HepG2 (cell line): ENCODE results near the gene LZTR1. TPM values are rescaled to one million over a fixed set of nuclear protein-coding genes. Genes with fewer than 3 reads are reported as not detected.
A peak's percentile ranks its signal among the peaks of the same experiment; 100 is the strongest.

ENCODE experiments used
- ISX ChIP-seq: sonication (generic); formaldehyde crosslinking; conservative IDR thresholded peaks from 2 replicates; pipeline ENCODE4 v1.5.0; 2020; ENCODE audit warnings: missing genetic modification reagents
- MAF1 ChIP-seq: sonication (generic); formaldehyde crosslinking; IDR thresholded peaks from 2 replicates; pipeline ENCODE4 v1.5.0; 2020; ENCODE audit warnings: missing genetic modification reagents, borderline replicate concordance
- MAFF ChIP-seq: IDR thresholded peaks from 2 replicates; pipeline ENCODE4 v1.6.1; 2011; ENCODE audit warnings: low read depth, low read length, improper control_type of control experiment
- MEIS1 ChIP-seq: sonication (generic); formaldehyde crosslinking; IDR thresholded peaks from 2 replicates; pipeline ENCODE4 v1.9.0; 2021; ENCODE audit warnings: mild to moderate bottlenecking, missing genetic modification reagents, moderate library complexity, borderline replicate concordance
- PHF20 ChIP-seq: sonication (generic); formaldehyde crosslinking; IDR thresholded peaks from 2 replicates; pipeline ENCODE4 v1.5.0; 2020; ENCODE audit warnings: mild to moderate bottlenecking, missing genetic modification reagents
- SMC3 ChIP-seq: IDR thresholded peaks from 2 replicates; pipeline ENCODE4 v1.6.1; 2011; ENCODE audit warnings: low read length, improper control_type of control experiment
- TAF15 ChIP-seq: fragments of 200-400 bp; formaldehyde crosslinking; IDR thresholded peaks from one replicate; pipeline ENCODE4 v1.6.1; 2018; ENCODE audit warnings: mild to moderate bottlenecking, low read depth, low read length; ENCODE audit not compliant: poor library complexity, severe bottlenecking
- ZNF143 ChIP-seq: sonication (generic); formaldehyde crosslinking; IDR thresholded peaks from 2 replicates; pipeline ENCODE4 v1.4.0; 2020; ENCODE audit warnings: missing genetic modification reagents
- ZNF331 ChIP-seq: sonication (generic); formaldehyde crosslinking; IDR thresholded peaks from 2 replicates; pipeline ENCODE4 v1.4.0; 2020; ENCODE audit warnings: missing genetic modification reagents
- ZNF350 ChIP-seq: sonication (generic); formaldehyde crosslinking; IDR thresholded peaks from 2 replicates; pipeline ENCODE4 v1.4.0; 2020; ENCODE audit warnings: mild to moderate bottlenecking, low read depth, missing genetic modification reagents, borderline replicate concordance
- ZNF468 ChIP-seq: sonication (generic); formaldehyde crosslinking; IDR thresholded peaks from 2 replicates; pipeline ENCODE4 v1.8.0; 2022; ENCODE audit warnings: mild to moderate bottlenecking, moderate library complexity, missing genetic modification reagents
- ZNF558 ChIP-seq: sonication (generic); formaldehyde crosslinking; IDR thresholded peaks from 2 replicates; pipeline ENCODE4 v1.9.0; 2022; ENCODE audit warnings: mild to moderate bottlenecking, missing genetic modification reagents, borderline replicate concordance
- ZNF589 ChIP-seq: sonication (generic); formaldehyde crosslinking; conservative IDR thresholded peaks from 2 replicates; pipeline ENCODE4 v1.8.0; 2022; ENCODE audit warnings: mild to moderate bottlenecking, moderate library complexity, missing genetic modification reagents
- ZNF616 ChIP-seq: sonication (generic); formaldehyde crosslinking; IDR thresholded peaks from 2 replicates; pipeline ENCODE4 v1.5.0; 2020; ENCODE audit warnings: low read depth, mild to moderate bottlenecking, missing genetic modification reagents
- ZNF780A ChIP-seq: sonication (generic); formaldehyde crosslinking; IDR thresholded peaks from 2 replicates; pipeline ENCODE4 v1.8.0; 2022; ENCODE audit warnings: mild to moderate bottlenecking, missing genetic modification reagents, moderate library complexity
- ZNF83 ChIP-seq: sonication (generic); formaldehyde crosslinking; IDR thresholded peaks from 2 replicates; pipeline ENCODE4 v1.4.0; 2020; ENCODE audit warnings: missing genetic modification reagents, mild to moderate bottlenecking, borderline replicate concordance
- polyA plus RNA-seq, 8 experiments: library from polyadenylated mRNA; depleted of rRNA in 3 of 8; stranded (reverse) in 7 of 8; unstranded in 1 of 8; fragments of >200 nt; fragmentation: Illumina TruSeq in 4 of 8; extraction: Trizol in 4 of 8; gene quantifications; 2 replicates each; pipeline versions ENCODE4 v1.2.1 to v1.2.3, GENCODE V29; 2011 to 2016; ENCODE audit warnings: low read depth in 4 of 8, missing spikeins in 1 of 8, mixed read lengths in 1 of 8; ENCODE audit not compliant: insufficient read depth in 1 of 8
- total RNA-seq, 5 experiments: library from RNA; depleted of rRNA; stranded (reverse); fragments of >200 nt; fragmentation: Illumina TruSeq; extraction: Trizol; gene quantifications; 2 replicates each; pipeline ENCODE4 v1.2.3, GENCODE V29; 2016; ENCODE audit warnings: low read depth in 1 of 5
- TF ChIP-seq, protein P1 (sequence below): sonication (generic); formaldehyde crosslinking; IDR thresholded peaks from 2 replicates; pipeline ENCODE4 v1.4.0; 2020; ENCODE audit warnings: missing genetic modification reagents
- TF ChIP-seq, protein P2 (sequence below): sonication (generic); formaldehyde crosslinking; IDR thresholded peaks from 2 replicates; pipeline ENCODE4 v1.8.0; 2022; ENCODE audit warnings: missing genetic modification reagents, mild to moderate bottlenecking, inconsistent platforms, borderline replicate concordance
- TF ChIP-seq, protein P3 (sequence below): IDR thresholded peaks from 2 replicates; pipeline ENCODE4 v1.6.1; 2012; ENCODE audit warnings: low read depth, low read length, improper control_type of control experiment
- TF ChIP-seq, protein P4 (sequence below): sonication (generic); formaldehyde crosslinking; IDR thresholded peaks from 2 replicates; pipeline ENCODE4 v1.8.1; 2023; ENCODE audit warnings: missing genetic modification reagents, inconsistent platforms, borderline replicate concordance
- TF ChIP-seq, protein P5 (sequence below): sonication (generic); formaldehyde crosslinking; IDR thresholded peaks from 2 replicates; pipeline ENCODE4 v1.4.0; 2020; ENCODE audit warnings: missing genetic modification reagents

The LZTR1 gene
- total and polyA plus RNA-seq, 2 of the 13 experiments (the other 11 are each of a cell fraction or from before 2014, with no cell fraction given) = 21.8 to 22.4 TPM

DNA sequence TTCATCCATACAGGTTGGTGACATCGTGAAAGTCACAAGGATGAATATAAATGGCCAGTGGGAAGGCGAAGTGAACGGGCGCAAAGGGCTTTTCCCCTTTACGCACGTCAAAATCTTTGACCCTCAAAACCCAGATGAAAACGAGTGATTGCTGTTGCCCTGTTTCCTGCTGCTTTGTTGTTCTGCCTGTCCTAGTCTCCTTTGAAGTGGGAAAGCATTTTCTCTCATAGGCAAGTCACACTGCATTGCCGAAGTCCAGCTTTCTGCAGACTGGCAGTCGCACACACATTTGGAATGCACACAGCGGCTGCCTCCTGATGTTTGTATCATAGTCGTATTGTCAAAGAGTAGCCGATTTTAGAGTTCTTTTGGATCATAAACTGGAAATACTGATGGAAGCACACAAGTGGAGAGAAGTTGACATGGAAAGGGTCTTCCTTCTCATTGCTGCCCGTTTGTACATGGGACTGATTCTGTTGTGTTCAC lies 32.4 kb upstream of the LZTR1 start (continued):
- TF ChIP-seq, protein P1, sequence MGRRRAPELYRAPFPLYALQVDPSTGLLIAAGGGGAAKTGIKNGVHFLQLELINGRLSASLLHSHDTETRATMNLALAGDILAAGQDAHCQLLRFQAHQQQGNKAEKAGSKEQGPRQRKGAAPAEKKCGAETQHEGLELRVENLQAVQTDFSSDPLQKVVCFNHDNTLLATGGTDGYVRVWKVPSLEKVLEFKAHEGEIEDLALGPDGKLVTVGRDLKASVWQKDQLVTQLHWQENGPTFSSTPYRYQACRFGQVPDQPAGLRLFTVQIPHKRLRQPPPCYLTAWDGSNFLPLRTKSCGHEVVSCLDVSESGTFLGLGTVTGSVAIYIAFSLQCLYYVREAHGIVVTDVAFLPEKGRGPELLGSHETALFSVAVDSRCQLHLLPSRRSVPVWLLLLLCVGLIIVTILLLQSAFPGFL (CRISPR knock-in tag) = no peak
- TF ChIP-seq, protein P2, sequence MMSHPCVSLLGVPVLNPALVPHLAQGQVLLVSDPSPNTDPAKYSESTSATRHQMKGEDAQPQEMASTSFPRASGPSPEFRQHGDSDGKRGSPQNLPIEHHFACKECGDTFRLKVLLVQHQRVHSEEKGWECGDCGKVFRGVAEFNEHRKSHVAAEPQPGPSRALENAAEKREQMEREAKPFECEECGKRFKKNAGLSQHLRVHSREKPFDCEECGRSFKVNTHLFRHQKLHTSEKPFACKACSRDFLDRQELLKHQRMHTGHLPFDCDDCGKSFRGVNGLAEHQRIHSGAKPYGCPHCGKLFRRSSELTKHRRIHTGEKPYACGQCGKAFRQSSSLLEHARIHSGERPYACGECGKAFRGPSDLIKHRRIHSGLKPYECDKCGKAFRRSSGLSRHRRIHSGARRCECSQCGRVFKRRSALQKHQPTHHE = no peak
- no peak; the same call in 1 of the 2 replicates for TF ChIP-seq ZNF558 (CRISPR knock-in tag)
- TF ChIP-seq ZNF350 (CRISPR knock-in tag) = no peak
- TF ChIP-seq ZNF331 (CRISPR knock-in tag) = peak; percentile 67; the same call in 1 of the 2 replicates
- TF ChIP-seq ZNF468 = no peak
- TF ChIP-seq MEIS1 (CRISPR knock-in tag) = no peak
- TF ChIP-seq PHF20 (CRISPR knock-in tag) = no peak
- no peak for TF ChIP-seq SMC3
- TF ChIP-seq ZNF589 (CRISPR knock-in tag) = no peak
- TF ChIP-seq ZNF83 = no peak
- TF ChIP-seq MAF1 (CRISPR knock-in tag) = no peak
- TF ChIP-seq ZNF616 (CRISPR knock-in tag) = no peak
- TF ChIP-seq MAFF = no peak
- no peak for TF ChIP-seq ISX (CRISPR knock-in tag)
- TF ChIP-seq, protein P3, sequence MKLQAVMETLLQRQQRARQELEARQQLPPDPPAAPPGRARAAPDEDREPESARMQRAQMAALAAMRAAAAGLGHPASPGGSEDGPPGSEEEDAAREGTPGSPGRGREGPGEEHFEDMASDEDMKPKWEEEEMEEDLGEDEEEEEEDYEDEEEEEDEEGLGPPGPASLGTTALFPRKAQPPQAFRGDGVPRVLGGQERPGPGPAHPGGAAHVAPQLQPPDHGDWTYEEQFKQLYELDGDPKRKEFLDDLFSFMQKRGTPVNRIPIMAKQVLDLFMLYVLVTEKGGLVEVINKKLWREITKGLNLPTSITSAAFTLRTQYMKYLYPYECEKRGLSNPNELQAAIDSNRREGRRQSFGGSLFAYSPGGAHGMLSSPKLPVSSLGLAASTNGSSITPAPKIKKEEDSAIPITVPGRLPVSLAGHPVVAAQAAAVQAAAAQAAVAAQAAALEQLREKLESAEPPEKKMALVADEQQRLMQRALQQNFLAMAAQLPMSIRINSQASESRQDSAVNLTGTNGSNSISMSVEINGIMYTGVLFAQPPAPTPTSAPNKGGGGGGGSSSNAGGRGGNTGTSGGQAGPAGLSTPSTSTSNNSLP = no peak
- TF ChIP-seq TAF15 = no peak
- TF ChIP-seq, protein P4, sequence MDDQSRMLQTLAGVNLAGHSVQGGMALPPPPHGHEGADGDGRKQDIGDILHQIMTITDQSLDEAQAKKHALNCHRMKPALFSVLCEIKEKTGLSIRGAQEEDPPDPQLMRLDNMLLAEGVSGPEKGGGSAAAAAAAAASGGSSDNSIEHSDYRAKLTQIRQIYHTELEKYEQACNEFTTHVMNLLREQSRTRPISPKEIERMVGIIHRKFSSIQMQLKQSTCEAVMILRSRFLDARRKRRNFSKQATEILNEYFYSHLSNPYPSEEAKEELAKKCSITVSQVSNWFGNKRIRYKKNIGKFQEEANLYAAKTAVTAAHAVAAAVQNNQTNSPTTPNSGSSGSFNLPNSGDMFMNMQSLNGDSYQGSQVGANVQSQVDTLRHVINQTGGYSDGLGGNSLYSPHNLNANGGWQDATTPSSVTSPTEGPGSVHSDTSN (CRISPR knock-in tag) = no peak
- TF ChIP-seq ZNF780A = no peak
- TF ChIP-seq ZNF143 (CRISPR knock-in tag) = 0 out of 2 replicates have a peak, but pooled peaks have one; percentile 37
- TF ChIP-seq, protein P5, sequence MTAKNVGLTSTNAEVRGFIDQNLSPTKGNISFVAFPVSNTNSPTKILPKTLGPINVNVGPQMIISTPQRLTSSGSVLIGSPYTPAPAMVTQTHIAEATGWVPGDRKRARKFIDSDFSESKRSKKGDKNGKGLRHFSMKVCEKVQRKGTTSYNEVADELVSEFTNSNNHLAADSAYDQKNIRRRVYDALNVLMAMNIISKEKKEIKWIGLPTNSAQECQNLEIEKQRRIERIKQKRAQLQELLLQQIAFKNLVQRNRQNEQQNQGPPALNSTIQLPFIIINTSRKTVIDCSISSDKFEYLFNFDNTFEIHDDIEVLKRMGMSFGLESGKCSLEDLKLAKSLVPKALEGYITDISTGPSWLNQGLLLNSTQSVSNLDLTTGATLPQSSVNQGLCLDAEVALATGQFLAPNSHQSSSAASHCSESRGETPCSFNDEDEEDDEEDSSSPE (CRISPR knock-in tag) = 0 out of 2 replicates have a peak, but pooled peaks have one; percentile 24
